ENCODE measurements around the gene LARGE2.

The LARGE2 gene

GRCh38 chr11:45935349-45936064 is 13.1 kb downstream of the LARGE2 start:
- H3K4me1 ChIP-seq (ENCODE audit: control insufficient read depth, insufficient read depth, low read length), result no peaks in the 10 kb centered on the region
- H3K9me3 ChIP-seq (replicated peaks; ENCODE audit: low read length), result no peaks in the 10 kb centered on the region
- no peak overlapping the region for H3K4me2 ChIP-seq (ENCODE audit: low read length)
- no peak overlapping the region for H3K4me3 ChIP-seq (ENCODE audit: low read length)
- H3K27me3 ChIP-seq (ENCODE audit: control insufficient read depth, insufficient read depth, low read length), result no peaks in the 10 kb centered on the region
- H3K9ac ChIP-seq (ENCODE audit: low read depth, low read length), result no peak overlapping the region
- peaks cover 39% of the 10 kb centered on the region for H3K36me3 ChIP-seq (ENCODE audit: insufficient read depth, low read length)

- no peaks in the 10 kb centered on the region for H3K9me3 ChIP-seq (replicated peaks; ENCODE audit: low read length)
- H3K36me3 ChIP-seq (ENCODE audit: insufficient read depth, low read length), result peaks cover 42% of the 10 kb centered on the region
- no peak overlapping the region for H3K9ac ChIP-seq (ENCODE audit: low read depth, low read length)
These were observed 14.1 kb downstream of the LARGE2 start for GRCh38 chr11:45936511-45937054.

GRCh38 chr11:45937916-45938315 is 15.5 kb downstream of the LARGE2 start:
- no peaks in the 10 kb centered on the region for H3K9me3 ChIP-seq (replicated peaks; ENCODE audit: low read length)
- H3K36me3 ChIP-seq (ENCODE audit: insufficient read depth, low read length), result peaks cover 48% of the 10 kb centered on the region
- no peak overlapping the region for H3K9ac ChIP-seq (ENCODE audit: low read depth, low read length)
- H3K4me3 ChIP-seq (ENCODE audit: low read length), result no peak overlapping the region
- no peak overlapping the region for H3K4me2 ChIP-seq (ENCODE audit: low read length)
- H3K27me3 ChIP-seq (ENCODE audit: control insufficient read depth, insufficient read depth, low read length), result no peaks in the 10 kb centered on the region
- no peaks in the 10 kb centered on the region for H3K4me1 ChIP-seq (ENCODE audit: control insufficient read depth, insufficient read depth, low read length)

More at GRCh38 chr11:45936511-45937054, 14.1 kb downstream of the LARGE2 start:
- H3K4me2 ChIP-seq (ENCODE audit: low read length), result no peak overlapping the region
- no peaks in the 10 kb centered on the region for H3K4me1 ChIP-seq (ENCODE audit: control insufficient read depth, insufficient read depth, low read length)
- no peak overlapping the region for H3K4me3 ChIP-seq (ENCODE audit: low read length)
- H3K27me3 ChIP-seq (ENCODE audit: control insufficient read depth, insufficient read depth, low read length), result no peaks in the 10 kb centered on the region

- Histone ChIP-seq H3K4me3 (ENCODE audit: low read length) (no peak overlapping the region), H3K9me3 (replicated peaks; ENCODE audit: low read length) (no peaks in the 10 kb centered on the region), H3K4me1 (ENCODE audit: control insufficient read depth, insufficient read depth, low read length) (no peaks in the 10 kb centered on the region), H3K4me2 (ENCODE audit: low read length) (no peak overlapping the region), H3K27me3 (ENCODE audit: control insufficient read depth, insufficient read depth, low read length) (no peaks in the 10 kb centered on the region), H3K9ac (ENCODE audit: low read depth, low read length) (no peak overlapping the region), H3K36me3 (ENCODE audit: insufficient read depth, low read length) (peaks cover 33% of the 10 kb centered on the region)
These were observed 17.4 kb downstream of the LARGE2 start for GRCh38 chr11:45939836-45940235.

- no peaks in the 10 kb centered on the region for H3K9me3 ChIP-seq (replicated peaks; ENCODE audit: low read length)
- H3K4me3 ChIP-seq (ENCODE audit: low read length), result no peak overlapping the region
- H3K4me1 ChIP-seq (ENCODE audit: control insufficient read depth, insufficient read depth, low read length), result no peaks in the 10 kb centered on the region
- no peak overlapping the region for H3K9ac ChIP-seq (ENCODE audit: low read depth, low read length)
- H3K27me3 ChIP-seq (ENCODE audit: control insufficient read depth, insufficient read depth, low read length), result no peaks in the 10 kb centered on the region
- peaks cover 38% of the 10 kb centered on the region for H3K36me3 ChIP-seq (ENCODE audit: insufficient read depth, low read length)
- no peak overlapping the region for H3K4me2 ChIP-seq (ENCODE audit: low read length)
These were observed 18.8 kb downstream of the LARGE2 start for GRCh38 chr11:45941285-45941684.

GRCh38 chr11:45942381-45942780 is 19.9 kb downstream of the LARGE2 start:
- Histone ChIP-seq H3K4me3 (ENCODE audit: low read length) (no peak overlapping the region), H3K9me3 (replicated peaks; ENCODE audit: low read length) (no peaks in the 10 kb centered on the region), H3K9ac (ENCODE audit: low read depth, low read length) (no peak overlapping the region), H3K27me3 (ENCODE audit: control insufficient read depth, insufficient read depth, low read length) (no peaks in the 10 kb centered on the region), H3K36me3 (ENCODE audit: insufficient read depth, low read length) (peaks cover 31% of the 10 kb centered on the region), H3K4me2 (ENCODE audit: low read length) (no peak overlapping the region), H3K4me1 (ENCODE audit: control insufficient read depth, insufficient read depth, low read length) (no peaks in the 10 kb centered on the region)

GRCh38 chr11:45945397-45945999 is 23.0 kb downstream of the LARGE2 start:
- Histone ChIP-seq H3K36me3 (ENCODE audit: insufficient read depth, low read length) (peaks cover 52% of the 10 kb centered on the region), H3K9ac (ENCODE audit: low read depth, low read length) (no peak overlapping the region), H3K9me3 (replicated peaks; ENCODE audit: low read length) (no peaks in the 10 kb centered on the region), H3K27me3 (ENCODE audit: control insufficient read depth, insufficient read depth, low read length) (no peaks in the 10 kb centered on the region), H3K4me2 (ENCODE audit: low read length) (no peak overlapping the region), H3K4me1 (ENCODE audit: control insufficient read depth, insufficient read depth, low read length) (no peaks in the 10 kb centered on the region), H3K4me3 (ENCODE audit: low read length) (no peak overlapping the region)

GRCh38 chr11:45947885-45948284 is 25.4 kb downstream of the LARGE2 start:
- Histone ChIP-seq H3K9me3 (replicated peaks; ENCODE audit: low read length) (no peaks in the 10 kb centered on the region), H3K27me3 (ENCODE audit: control insufficient read depth, insufficient read depth, low read length) (no peaks in the 10 kb centered on the region), H3K4me2 (ENCODE audit: low read length) (no peak overlapping the region), H3K9ac (ENCODE audit: low read depth, low read length) (no peak overlapping the region), H3K4me3 (ENCODE audit: low read length) (no peak overlapping the region), H3K4me1 (ENCODE audit: control insufficient read depth, insufficient read depth, low read length) (no peaks in the 10 kb centered on the region), H3K36me3 (ENCODE audit: insufficient read depth, low read length) (peaks cover 45% of the 10 kb centered on the region)

GRCh38 chr11:45948356-45948755 is 25.9 kb downstream of the LARGE2 start:
- H3K36me3 ChIP-seq (ENCODE audit: insufficient read depth, low read length), result peaks cover 50% of the 10 kb centered on the region
- H3K4me1 ChIP-seq (ENCODE audit: control insufficient read depth, insufficient read depth, low read length), result no peaks in the 10 kb centered on the region

GRCh38 chr11:45949992-45950407 is 27.5 kb downstream of the LARGE2 start:
- no peaks in the 10 kb centered on the region for H3K4me1 ChIP-seq (ENCODE audit: control insufficient read depth, insufficient read depth, low read length)
- H3K36me3 ChIP-seq (ENCODE audit: insufficient read depth, low read length), result peaks cover 47% of the 10 kb centered on the region
- no peak overlapping the region for H3K4me2 ChIP-seq (ENCODE audit: low read length)
- H3K9me3 ChIP-seq (replicated peaks; ENCODE audit: low read length), result no peaks in the 10 kb centered on the region
- H3K4me3 ChIP-seq (ENCODE audit: low read length), result no peak overlapping the region
- no peaks in the 10 kb centered on the region for H3K27me3 ChIP-seq (ENCODE audit: control insufficient read depth, insufficient read depth, low read length)
- H3K9ac ChIP-seq (ENCODE audit: low read depth, low read length), result no peak overlapping the region

More at GRCh38 chr11:45948356-45948755, 25.9 kb downstream of the LARGE2 start:
- Histone ChIP-seq H3K4me3 (ENCODE audit: low read length) (no peak overlapping the region), H3K4me2 (ENCODE audit: low read length) (no peak overlapping the region), H3K9me3 (replicated peaks; ENCODE audit: low read length) (no peaks in the 10 kb centered on the region), H3K9ac (ENCODE audit: low read depth, low read length) (no peak overlapping the region), H3K27me3 (ENCODE audit: control insufficient read depth, insufficient read depth, low read length) (no peaks in the 10 kb centered on the region)

GRCh38 chr11:45959851-45960250 is 37.4 kb downstream of the LARGE2 start:
- Histone ChIP-seq H3K36me3 (ENCODE audit: insufficient read depth, low read length) (peaks cover 14% of the 10 kb centered on the region), H3K9me3 (replicated peaks; ENCODE audit: low read length) (no peaks in the 10 kb centered on the region), H3K27me3 (ENCODE audit: control insufficient read depth, insufficient read depth, low read length) (no peaks in the 10 kb centered on the region), H3K4me3 (ENCODE audit: low read length) (no peak overlapping the region), H3K4me2 (ENCODE audit: low read length) (no peak overlapping the region), H3K4me1 (ENCODE audit: control insufficient read depth, insufficient read depth, low read length) (no peaks in the 10 kb centered on the region), H3K9ac (ENCODE audit: low read depth, low read length) (no peak overlapping the region)

Measured in skeletal muscle satellite cell (primary cell).